Stomach (tissue), 4 donors: ENCODE data around the gene HDAC9.

Experiments
- CTCF ChIP-seq, 7 experiments: fragments of 450-650 bp in 4 of 7; fragments of 200-600 bp in 3 of 7; sonication (generic) in 3 of 7; IDR thresholded peaks; one replicate each; pipeline ENCODE4 v1.5.1; 2016 to 2019; ENCODE audit warnings: antibody characterized with exemption in 7 of 7, control low read depth in 2 of 7, mild to moderate bottlenecking in 1 of 7
- POLR2A ChIP-seq, 4 donors: fragments of 450-650 bp; IDR thresholded peaks; one replicate each; pipeline ENCODE4 v1.6.1; 2016; ENCODE audit warnings: antibody characterized with exemption in 4 of 4, control low read depth in 2 of 4, mild to moderate bottlenecking in 1 of 4, moderate library complexity in 1 of 4

- TF ChIP-seq POLR2A (IDR thresholded peaks at IDR 0.05) (no peak), CTCF (IDR thresholded peaks at IDR 0.05) (no peak)
Observed at GRCh38 chr7:18906901-18907300, 411.4 kb downstream of the HDAC9 start.
